Nephron (organoid): Measurements from ENCODE around the gene CYB5R4.

Experiments used
- H3K27ac Mint-ChIP-seq, 3 experiments: 2 replicates each; pipeline ENCODE4 v1.8.0; 2020; ENCODE audit warnings: mixed read lengths in 3 of 3, mild to moderate bottlenecking in 2 of 3, moderate library complexity in 1 of 3
- H3K27me3 Mint-ChIP-seq: 2 replicates; pipeline ENCODE4 v1.8.0; 2021; ENCODE audit warnings: low read depth, mild to moderate bottlenecking, moderate library complexity, mixed read lengths
- H3K36me3 Mint-ChIP-seq: 2 replicates; pipeline ENCODE4 v1.8.0; 2020; ENCODE audit warnings: low read depth, mixed read lengths
- H3K4me1 Mint-ChIP-seq: 2 replicates; pipeline ENCODE4 v1.8.0; 2020; ENCODE audit warnings: mixed read lengths
- H3K4me3 Mint-ChIP-seq, 3 experiments: 2 replicates each; pipeline ENCODE4 v1.8.0; 2020; ENCODE audit warnings: mild to moderate bottlenecking in 3 of 3, mixed read lengths in 3 of 3, moderate library complexity in 2 of 3
- H3K9me3 Mint-ChIP-seq: 2 replicates; pipeline ENCODE4 v1.8.0; 2020; ENCODE audit warnings: mixed read lengths
- TF ChIP-seq, protein P1 (sequence below), 3 experiments: fragments of 200-600 bp; sonication (generic); IDR thresholded peaks; one replicate each; pipeline ENCODE4 v1.5.0; 2021; ENCODE audit warnings: antibody characterized with exemption in 3 of 3; ENCODE audit not compliant: unreplicated experiment in 3 of 3

The CYB5R4 gene

DNA sequence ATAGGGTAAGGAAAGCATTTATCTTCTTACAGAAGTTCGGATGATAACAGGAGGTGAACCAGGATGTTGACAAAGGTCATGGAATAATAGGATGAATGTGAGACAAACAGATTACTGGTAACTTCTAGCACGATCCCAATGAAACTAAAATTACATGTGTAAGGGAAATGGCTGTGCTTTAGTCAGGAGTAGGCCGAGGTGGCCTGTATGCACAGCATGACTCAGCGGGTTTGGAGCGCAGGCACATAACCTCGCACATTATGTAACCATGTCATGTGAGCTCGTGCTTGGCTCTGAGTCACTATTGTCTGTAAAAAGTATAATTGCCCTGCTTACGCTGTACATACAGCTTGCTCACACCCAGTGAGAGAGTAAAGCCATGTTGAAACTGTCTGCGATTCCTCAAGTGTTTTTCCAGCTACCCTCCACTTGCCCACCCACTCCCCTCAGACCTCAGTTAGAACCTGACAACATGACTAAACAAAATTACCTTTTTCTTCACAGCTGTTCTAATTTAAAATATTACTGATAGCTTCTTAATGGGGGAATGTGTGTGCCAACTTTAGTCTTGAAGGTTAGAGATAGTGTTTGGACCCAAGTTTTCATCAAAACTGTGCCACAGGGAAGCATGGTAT is 8.2 kb downstream of the CYB5R4 start:
- H3K27me3 Mint-ChIP-seq = no peaks in the 10 kb centered on the region
- H3K36me3 Mint-ChIP-seq = peaks cover 39% of the 10 kb centered on the region
- no peaks in the 10 kb centered on the region for H3K4me1 Mint-ChIP-seq
- TF ChIP-seq, protein P1, sequence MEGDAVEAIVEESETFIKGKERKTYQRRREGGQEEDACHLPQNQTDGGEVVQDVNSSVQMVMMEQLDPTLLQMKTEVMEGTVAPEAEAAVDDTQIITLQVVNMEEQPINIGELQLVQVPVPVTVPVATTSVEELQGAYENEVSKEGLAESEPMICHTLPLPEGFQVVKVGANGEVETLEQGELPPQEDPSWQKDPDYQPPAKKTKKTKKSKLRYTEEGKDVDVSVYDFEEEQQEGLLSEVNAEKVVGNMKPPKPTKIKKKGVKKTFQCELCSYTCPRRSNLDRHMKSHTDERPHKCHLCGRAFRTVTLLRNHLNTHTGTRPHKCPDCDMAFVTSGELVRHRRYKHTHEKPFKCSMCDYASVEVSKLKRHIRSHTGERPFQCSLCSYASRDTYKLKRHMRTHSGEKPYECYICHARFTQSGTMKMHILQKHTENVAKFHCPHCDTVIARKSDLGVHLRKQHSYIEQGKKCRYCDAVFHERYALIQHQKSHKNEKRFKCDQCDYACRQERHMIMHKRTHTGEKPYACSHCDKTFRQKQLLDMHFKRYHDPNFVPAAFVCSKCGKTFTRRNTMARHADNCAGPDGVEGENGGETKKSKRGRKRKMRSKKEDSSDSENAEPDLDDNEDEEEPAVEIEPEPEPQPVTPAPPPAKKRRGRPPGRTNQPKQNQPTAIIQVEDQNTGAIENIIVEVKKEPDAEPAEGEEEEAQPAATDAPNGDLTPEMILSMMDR (IDR thresholded peaks at IDR 0.05; ENCODE audit: unreplicated experiment in 3 of 3) = no peak
- H3K4me3 Mint-ChIP-seq = no peak overlapping the region
- H3K27ac Mint-ChIP-seq = no peak overlapping the region
- peaks cover 7% of the 10 kb centered on the region for H3K9me3 Mint-ChIP-seq

DNA sequence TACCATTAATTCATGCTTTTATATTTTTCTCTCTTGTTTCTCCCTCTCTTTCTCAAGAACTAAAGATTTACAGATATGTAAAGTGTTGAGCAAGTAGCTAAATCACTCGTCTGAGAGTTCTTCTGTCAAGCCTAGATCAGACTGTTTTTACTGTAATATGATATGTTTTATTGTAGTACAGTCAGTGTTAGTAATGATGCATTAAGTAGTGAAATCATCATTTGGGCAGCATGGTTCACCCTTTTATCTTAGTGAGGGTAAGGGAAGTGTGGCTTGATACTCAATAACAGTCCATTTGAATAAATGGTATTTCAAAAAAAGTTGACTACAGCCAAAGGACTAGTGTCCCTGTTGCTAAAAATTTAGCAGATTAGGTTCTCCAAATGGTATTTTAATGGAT is 9.2 kb downstream of the CYB5R4 start:
- Mint-ChIP-seq H3K27me3 (no peaks in the 10 kb centered on the region), H3K36me3 (peaks cover 39% of the 10 kb centered on the region), H3K9me3 (peaks cover 7% of the 10 kb centered on the region), H3K4me3 (no peak overlapping the region), H3K4me1 (no peaks in the 10 kb centered on the region), H3K27ac (no peak overlapping the region)
- TF ChIP-seq, protein P1 (IDR thresholded peaks at IDR 0.05; ENCODE audit: unreplicated experiment in 3 of 3) = no peak

DNA sequence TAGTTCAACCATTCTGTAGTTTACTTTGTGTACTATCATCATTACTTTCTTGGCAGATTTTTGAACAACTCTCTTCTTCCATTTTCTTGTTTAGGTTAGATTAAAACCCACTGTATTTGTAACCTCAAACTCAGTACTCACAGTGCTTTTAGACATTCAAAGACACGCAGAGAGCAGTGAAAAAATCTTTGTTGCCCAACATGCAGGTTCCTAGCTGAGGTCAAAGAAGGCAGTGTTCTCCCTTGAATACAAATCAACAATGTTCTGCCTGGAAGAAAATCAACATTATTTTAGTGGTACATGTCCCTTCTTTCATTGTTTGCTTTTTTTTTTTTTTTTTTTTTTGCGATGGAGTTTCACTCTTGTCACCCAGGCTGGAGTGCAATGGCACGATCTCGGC is 11.2 kb downstream of the CYB5R4 start:
- peaks cover 29% of the 10 kb centered on the region for H3K36me3 Mint-ChIP-seq
- H3K9me3 Mint-ChIP-seq = peaks cover 7% of the 10 kb centered on the region
- no peaks in the 10 kb centered on the region for H3K4me1 Mint-ChIP-seq
- H3K27ac Mint-ChIP-seq = no peak overlapping the region
- H3K27me3 Mint-ChIP-seq = no peaks in the 10 kb centered on the region
- TF ChIP-seq, protein P1 (IDR thresholded peaks at IDR 0.05; ENCODE audit: unreplicated experiment in 3 of 3) = no peak
- H3K4me3 Mint-ChIP-seq = no peak overlapping the region

DNA sequence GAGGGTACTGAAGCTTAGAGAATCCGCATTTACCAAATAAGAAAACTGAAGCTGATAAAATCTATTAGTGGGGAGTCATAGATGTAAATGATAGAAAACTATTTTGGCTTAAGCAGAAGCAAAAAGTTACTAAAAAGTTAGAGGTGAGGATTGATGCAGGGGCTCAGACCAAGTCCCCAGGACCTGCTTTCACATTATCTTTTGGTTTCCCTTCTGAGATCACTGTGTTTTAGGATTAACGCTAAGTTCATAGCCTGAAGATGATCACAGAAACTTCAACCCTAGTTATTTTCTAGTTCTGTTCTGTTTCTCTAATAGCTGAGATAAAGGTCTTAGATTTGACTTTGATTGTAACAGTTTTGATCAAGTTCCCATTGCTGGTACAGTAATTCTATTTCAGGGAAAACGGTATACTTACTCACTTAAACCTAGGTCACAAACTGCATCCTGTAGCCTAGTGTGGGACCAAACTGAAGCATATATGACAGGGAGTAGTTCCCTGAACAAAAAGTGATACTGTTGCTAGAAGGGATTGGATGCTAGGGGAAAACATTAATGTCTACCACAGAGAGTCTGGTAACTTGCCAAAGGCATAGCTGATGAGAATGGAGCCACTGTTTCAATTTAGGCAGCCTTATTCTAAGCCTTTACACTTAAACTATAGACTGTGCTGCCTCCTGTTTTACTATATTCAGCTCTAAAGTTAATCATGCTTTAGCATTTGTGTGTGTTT is 13.1 kb downstream of the CYB5R4 start:
- H3K36me3 Mint-ChIP-seq = peaks cover 15% of the 10 kb centered on the region
- no peak overlapping the region for H3K27ac Mint-ChIP-seq
- TF ChIP-seq, protein P1 (IDR thresholded peaks at IDR 0.05; ENCODE audit: unreplicated experiment in 3 of 3) = no peak
- no peaks in the 10 kb centered on the region for H3K4me1 Mint-ChIP-seq
- no peaks in the 10 kb centered on the region for H3K9me3 Mint-ChIP-seq
- H3K27me3 Mint-ChIP-seq = no peaks in the 10 kb centered on the region
- H3K4me3 Mint-ChIP-seq = no peak overlapping the region

DNA sequence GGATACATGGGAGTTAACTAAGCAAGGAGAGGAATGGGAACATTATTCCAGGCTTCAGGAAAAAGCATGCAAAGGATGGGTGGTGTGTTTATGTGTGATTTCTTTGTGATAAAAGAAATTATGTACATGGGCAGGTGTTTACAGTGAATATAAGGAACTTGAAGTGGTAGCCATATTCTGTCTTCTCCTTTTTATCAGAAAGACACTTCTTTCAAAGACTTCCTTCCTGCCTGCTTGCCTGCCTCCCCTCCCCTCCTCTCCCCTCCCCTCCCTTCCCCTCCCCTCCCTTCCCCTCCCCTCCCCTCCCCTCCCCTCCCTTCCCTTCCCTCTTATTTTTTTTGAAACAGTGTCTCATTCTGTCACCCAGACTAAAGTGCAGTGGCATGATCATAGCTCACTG is 14.4 kb downstream of the CYB5R4 start:
- TF ChIP-seq, protein P1 (IDR thresholded peaks at IDR 0.05; ENCODE audit: unreplicated experiment in 3 of 3) = no peak
- no peaks in the 10 kb centered on the region for H3K4me1 Mint-ChIP-seq
- no peaks in the 10 kb centered on the region for H3K27me3 Mint-ChIP-seq
- H3K27ac Mint-ChIP-seq = no peak overlapping the region
- no peaks in the 10 kb centered on the region for H3K9me3 Mint-ChIP-seq
- no peak overlapping the region for H3K4me3 Mint-ChIP-seq
- peaks cover 3% of the 10 kb centered on the region for H3K36me3 Mint-ChIP-seq

DNA sequence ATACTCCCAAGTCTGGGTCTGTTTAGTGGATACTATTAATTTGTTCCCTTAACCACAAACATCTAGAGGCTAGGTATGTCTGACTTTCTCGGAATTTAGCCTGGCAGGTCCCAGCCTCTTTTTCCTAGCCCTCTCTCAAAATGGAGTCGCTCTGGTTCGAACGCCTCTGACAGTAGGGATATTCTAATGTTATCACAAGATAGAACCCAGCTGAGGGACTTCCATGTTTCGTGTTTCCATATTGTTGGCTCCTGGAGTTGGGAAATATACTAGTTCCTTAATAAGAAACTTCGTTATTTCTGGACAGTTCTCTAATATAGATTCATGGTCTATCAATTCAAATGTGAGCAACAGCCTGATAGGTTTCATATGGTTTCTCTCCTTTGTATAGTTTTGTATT is 16.4 kb downstream of the CYB5R4 start:
- TF ChIP-seq, protein P1 (IDR thresholded peaks at IDR 0.05; ENCODE audit: unreplicated experiment in 3 of 3) = no peak
- H3K9me3 Mint-ChIP-seq = no peaks in the 10 kb centered on the region
- H3K27me3 Mint-ChIP-seq = no peaks in the 10 kb centered on the region
- peaks cover 3% of the 10 kb centered on the region for H3K36me3 Mint-ChIP-seq
- no peak overlapping the region for H3K4me3 Mint-ChIP-seq
- H3K27ac Mint-ChIP-seq = no peak overlapping the region
- no peaks in the 10 kb centered on the region for H3K4me1 Mint-ChIP-seq
